ENCODE measurements around the gene MICALL1. TPM values are rescaled to one million over a fixed set of nuclear protein-coding genes. Genes with fewer than 3 reads are reported as not detected.

The MICALL1 gene
- total and polyA plus RNA-seq, 2 experiments from 2014 or later: 8.0 to 41.4 TPM

GRCh38 chr22:37976547-37976946, 70.5 kb downstream of the MICALL1 start:
- Histone ChIP-seq H4K20me1 (ENCODE audit: insufficient read depth) (no peaks in the 10 kb centered on the region), H3K36me3 (ENCODE audit: low read depth) (no peaks in the 10 kb centered on the region), H2AFZ (no peak overlapping the region), H3F3A (ENCODE audit: insufficient read depth) (no peaks in the 10 kb centered on the region), H3K9me2 (ENCODE audit: insufficient read depth) (no peaks in the 10 kb centered on the region), H3K4me1 (ENCODE audit: insufficient read depth) (no peaks in the 10 kb centered on the region), H3K27me3 (replicated peaks; ENCODE audit: insufficient read depth) (no peaks in the 10 kb centered on the region), H3K4me2 (ENCODE audit: unreplicated experiment) (no peak overlapping the region), H3K79me2 (ENCODE audit: insufficient read depth) (no peaks in the 10 kb centered on the region), H3K9ac (no peak overlapping the region), H3K9me3 (ENCODE audit: low read depth) (no peaks in the 10 kb centered on the region), H3K27ac (no peak overlapping the region), H3K4me3 (no peak overlapping the region)
- no peak for TF ChIP-seq EZH2 (IDR thresholded peaks at IDR 0.05; ENCODE audit: insufficient read depth, poor library complexity, severe bottlenecking)
- TF ChIP-seq EZH2phosphoT487 (IDR thresholded peaks at IDR 0.05; ENCODE audit: insufficient read depth, low read depth): no peak
- no peak for DNase-seq
- in situ Hi-C loops (cut with MboI): no loop called here
- 86 to 87% methylated on average over 4 of the region's 4 CpGs for WGBS, 2 experiments (ENCODE audit: low coverage in 1 of 2, low lambda C conversion rate in 2 of 2, missing lambda C conversion rate in 2 of 2)

GRCh38 chr22:37979782-37980181, 73.7 kb downstream of the MICALL1 start:
- H3K9me3 ChIP-seq (ENCODE audit: low read depth): no peaks in the 10 kb centered on the region
- no peaks in the 10 kb centered on the region for H3K27me3 ChIP-seq (replicated peaks; ENCODE audit: insufficient read depth)
- no peaks in the 10 kb centered on the region for H3K9me2 ChIP-seq (ENCODE audit: insufficient read depth)
- 66 to 84% methylated on average over 4 to 8 of the region's 8 CpGs for WGBS, 2 experiments (ENCODE audit: low coverage in 1 of 2, low lambda C conversion rate in 2 of 2, missing lambda C conversion rate in 2 of 2)
- no peak overlapping the region for H3K4me3 ChIP-seq
- no peaks in the 10 kb centered on the region for H3K4me1 ChIP-seq (ENCODE audit: insufficient read depth)
- no peaks in the 10 kb centered on the region for H3K36me3 ChIP-seq (ENCODE audit: low read depth)
- H4K20me1 ChIP-seq (ENCODE audit: insufficient read depth): no peaks in the 10 kb centered on the region
- H3K79me2 ChIP-seq (ENCODE audit: insufficient read depth): no peaks in the 10 kb centered on the region
- no peaks in the 10 kb centered on the region for H3F3A ChIP-seq (ENCODE audit: insufficient read depth)
- no peak overlapping the region for H2AFZ ChIP-seq
- no peak for DNase-seq
- in situ Hi-C loops (cut with MboI): no loop called here
- H3K4me2 ChIP-seq (ENCODE audit: unreplicated experiment): no peak overlapping the region
- H3K27ac ChIP-seq: no peak overlapping the region
- no peak overlapping the region for H3K9ac ChIP-seq
- TF ChIP-seq EZH2 (IDR thresholded peaks at IDR 0.05; ENCODE audit: insufficient read depth, poor library complexity, severe bottlenecking) (no peak), EZH2phosphoT487 (IDR thresholded peaks at IDR 0.05; ENCODE audit: insufficient read depth, low read depth) (no peak)

GRCh38 chr22:37981282-37982011, 75.3 kb downstream of the MICALL1 start:
- no peaks in the 10 kb centered on the region for H3F3A ChIP-seq (ENCODE audit: insufficient read depth)
- H3K36me3 ChIP-seq (ENCODE audit: low read depth): no peaks in the 10 kb centered on the region
- H3K27ac ChIP-seq: no peak overlapping the region
- H3K9me3 ChIP-seq (ENCODE audit: low read depth): no peaks in the 10 kb centered on the region
- H4K20me1 ChIP-seq (ENCODE audit: insufficient read depth): no peaks in the 10 kb centered on the region
- H3K4me1 ChIP-seq (ENCODE audit: insufficient read depth): no peaks in the 10 kb centered on the region
- no peak overlapping the region for H3K4me3 ChIP-seq
- no peak overlapping the region for H3K9ac ChIP-seq
- no peak overlapping the region for H2AFZ ChIP-seq
- WGBS, 2 experiments (ENCODE audit: low coverage in 1 of 2, low lambda C conversion rate in 2 of 2, missing lambda C conversion rate in 2 of 2): 89 to 90% methylated on average over 6 of the region's 6 CpGs
- no peak for DNase-seq
- no peaks in the 10 kb centered on the region for H3K27me3 ChIP-seq (replicated peaks; ENCODE audit: insufficient read depth)
- no peak for TF ChIP-seq EZH2 (IDR thresholded peaks at IDR 0.05; ENCODE audit: insufficient read depth, poor library complexity, severe bottlenecking)
- TF ChIP-seq EZH2phosphoT487 (IDR thresholded peaks at IDR 0.05; ENCODE audit: insufficient read depth, low read depth): no peak
- H3K9me2 ChIP-seq (ENCODE audit: insufficient read depth): no peaks in the 10 kb centered on the region
- H3K79me2 ChIP-seq (ENCODE audit: insufficient read depth): no peaks in the 10 kb centered on the region
- no peak overlapping the region for H3K4me2 ChIP-seq (ENCODE audit: unreplicated experiment)
- in situ Hi-C loops (cut with MboI): no loop called here

GRCh38 chr22:37982151-37982785, 76.2 kb downstream of the MICALL1 start:
- Histone ChIP-seq H3K4me1 (ENCODE audit: insufficient read depth) (no peaks in the 10 kb centered on the region), H3K36me3 (ENCODE audit: low read depth) (no peaks in the 10 kb centered on the region), H3K27ac (no peak overlapping the region), H4K20me1 (ENCODE audit: insufficient read depth) (no peaks in the 10 kb centered on the region), H3K9me2 (ENCODE audit: insufficient read depth) (no peaks in the 10 kb centered on the region), H3K9me3 (ENCODE audit: low read depth) (no peaks in the 10 kb centered on the region), H3K79me2 (ENCODE audit: insufficient read depth) (no peaks in the 10 kb centered on the region), H3K27me3 (replicated peaks; ENCODE audit: insufficient read depth) (no peaks in the 10 kb centered on the region), H2AFZ (no peak overlapping the region), H3K9ac (no peak overlapping the region), H3K4me3 (no peak overlapping the region), H3K4me2 (ENCODE audit: unreplicated experiment) (no peak overlapping the region), H3F3A (ENCODE audit: insufficient read depth) (no peaks in the 10 kb centered on the region)
- TF ChIP-seq EZH2 (IDR thresholded peaks at IDR 0.05; ENCODE audit: insufficient read depth, poor library complexity, severe bottlenecking) (no peak), EZH2phosphoT487 (IDR thresholded peaks at IDR 0.05; ENCODE audit: insufficient read depth, low read depth) (no peak)
- in situ Hi-C loops (cut with MboI): no loop called here
- 68 to 75% methylated on average over 8 of the region's 8 CpGs for WGBS, 2 experiments (ENCODE audit: low coverage in 1 of 2, low lambda C conversion rate in 2 of 2, missing lambda C conversion rate in 2 of 2)
- no peak for DNase-seq

Measured in GM23248 (cell line).